Uterus (tissue), 4 donors: ENCODE results near the gene GSE1. TPM values are rescaled to one million over a fixed set of nuclear protein-coding genes. Genes with fewer than 3 reads are reported as not detected.

Experiments
- DNase-seq, 2 donors: peaks; one replicate each; pipeline ENCODE4 v3.0.0-alpha.2; 2019 to 2020
- H3K27ac ChIP-seq, 2 donors: fragments of 200-600 bp; sonication (generic); 1 replicate in 1 of 2; 2 replicates in 1 of 2; pipeline ENCODE4 v1.5.1; 2016 to 2018
- H3K27me3 ChIP-seq, 2 donors: fragments of 200-600 bp; sonication (generic); one replicate each; pipeline ENCODE4 v1.5.1; 2018 to 2019; ENCODE audit warnings: control low read depth in 1 of 2
- H3K36me3 ChIP-seq, 2 donors: fragments of 200-600 bp; sonication (generic); one replicate each; pipeline ENCODE4 v1.5.1; 2019; ENCODE audit warnings: control low read depth in 1 of 2
- H3K4me1 ChIP-seq, 2 donors: fragments of 200-600 bp; sonication (generic); one replicate each; pipeline ENCODE4 v1.5.1; 2018 to 2019; ENCODE audit warnings: control low read depth in 1 of 2
- H3K4me3 ChIP-seq, 2 donors: fragments of 200-600 bp; sonication (generic); 1 replicate in 1 of 2; 2 replicates in 1 of 2; pipeline ENCODE4 v1.5.1; 2018 to 2019; ENCODE audit warnings: mild to moderate bottlenecking in 1 of 2
- H3K9me3 ChIP-seq, 2 donors: fragments of 200-600 bp; sonication (generic); one replicate each; pipeline ENCODE4 v1.5.1; 2019; ENCODE audit warnings: control low read depth in 1 of 2
- POLR2A ChIP-seq, 2 donors: fragments of 450-650 bp; IDR thresholded peaks; one replicate each; pipeline ENCODE4 v1.6.1; 2016; ENCODE audit warnings: antibody characterized with exemption in 2 of 2, mild to moderate bottlenecking in 1 of 2, moderate library complexity in 1 of 2
- intact Hi-C: fragments of 100-400 bp; cut with DNase I; formaldehyde crosslinking; loops from one replicate; pipeline ENCODE4 v1.15.1; 2023; ENCODE audit warnings: low total_unique reads
- total RNA-seq, 4 donors: library from RNA; depleted of rRNA in 3 of 4; stranded (reverse); fragments of >200 nt in 3 of 4; gene quantifications; one replicate each; pipeline versions ENCODE4 v1.1.0 to v1.2.4, GENCODE V29; 2014 to 2023
- TF ChIP-seq, protein P1 (sequence below), 4 experiments: fragments of 200-600 bp in 2 of 4; fragments of 450-650 bp in 2 of 4; sonication (generic) in 2 of 4; IDR thresholded peaks; one replicate each; pipeline ENCODE4 v1.5.1; 2016 to 2019; ENCODE audit warnings: antibody characterized with exemption in 4 of 4, mild to moderate bottlenecking in 2 of 4, moderate library complexity in 1 of 4
- donor health status: DM: yes; HTN: yes; CAD: no.

The GSE1 gene
- total RNA-seq, 4 donors from 2014 or later = 32.6 to 128 (median 73.9) TPM

DNA sequence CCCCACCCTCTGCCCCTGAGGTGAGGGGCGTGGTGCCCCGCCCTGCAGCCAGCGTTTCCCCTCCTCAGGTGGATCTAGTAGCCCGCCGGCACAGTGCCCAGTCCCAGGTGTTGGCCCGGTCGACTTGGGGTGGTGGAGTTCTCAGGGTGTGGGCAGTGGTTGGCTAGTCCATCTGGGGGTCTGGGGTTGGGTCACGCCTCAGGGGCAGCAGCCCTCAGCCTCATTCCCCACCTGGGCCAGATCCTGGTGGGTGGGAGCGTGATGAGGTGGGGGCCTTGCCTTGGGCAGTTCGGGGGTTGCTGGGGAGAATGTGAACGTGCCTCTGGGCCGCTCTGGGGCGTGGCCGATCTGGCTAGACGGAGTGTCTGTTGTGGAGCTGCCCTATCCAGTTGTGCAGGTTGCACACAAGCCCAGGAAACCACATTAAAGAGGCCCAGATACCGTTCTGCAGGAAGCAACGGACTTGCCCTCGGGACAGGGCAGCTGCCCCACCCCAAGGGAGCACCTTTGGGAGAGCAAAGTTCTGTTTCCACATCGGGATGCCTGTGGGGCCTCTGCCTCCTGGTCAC is 32.0 kb downstream of the GSE1 start:
- Histone ChIP-seq H3K4me3 (no peak overlapping the region), H3K36me3 (no peaks in the 10 kb centered on the region), H3K4me1 (no peaks in the 10 kb centered on the region), H3K27me3 (no peaks in the 10 kb centered on the region), H3K9me3 (no peaks in the 10 kb centered on the region), H3K27ac (no peak overlapping the region)
- TF ChIP-seq, protein P1, sequence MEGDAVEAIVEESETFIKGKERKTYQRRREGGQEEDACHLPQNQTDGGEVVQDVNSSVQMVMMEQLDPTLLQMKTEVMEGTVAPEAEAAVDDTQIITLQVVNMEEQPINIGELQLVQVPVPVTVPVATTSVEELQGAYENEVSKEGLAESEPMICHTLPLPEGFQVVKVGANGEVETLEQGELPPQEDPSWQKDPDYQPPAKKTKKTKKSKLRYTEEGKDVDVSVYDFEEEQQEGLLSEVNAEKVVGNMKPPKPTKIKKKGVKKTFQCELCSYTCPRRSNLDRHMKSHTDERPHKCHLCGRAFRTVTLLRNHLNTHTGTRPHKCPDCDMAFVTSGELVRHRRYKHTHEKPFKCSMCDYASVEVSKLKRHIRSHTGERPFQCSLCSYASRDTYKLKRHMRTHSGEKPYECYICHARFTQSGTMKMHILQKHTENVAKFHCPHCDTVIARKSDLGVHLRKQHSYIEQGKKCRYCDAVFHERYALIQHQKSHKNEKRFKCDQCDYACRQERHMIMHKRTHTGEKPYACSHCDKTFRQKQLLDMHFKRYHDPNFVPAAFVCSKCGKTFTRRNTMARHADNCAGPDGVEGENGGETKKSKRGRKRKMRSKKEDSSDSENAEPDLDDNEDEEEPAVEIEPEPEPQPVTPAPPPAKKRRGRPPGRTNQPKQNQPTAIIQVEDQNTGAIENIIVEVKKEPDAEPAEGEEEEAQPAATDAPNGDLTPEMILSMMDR (IDR thresholded peaks at IDR 0.05) = no peak
- TF ChIP-seq POLR2A (IDR thresholded peaks at IDR 0.05) = no peak
- intact Hi-C loops = no loop called here
- DNase-seq = no peak

- TF ChIP-seq POLR2A (IDR thresholded peaks at IDR 0.05) = no peak
- TF ChIP-seq, protein P1 (IDR thresholded peaks at IDR 0.05) = no peak
- H3K36me3 ChIP-seq = no peaks in the 10 kb centered on the region
- intact Hi-C loops = no loop called here
Measured at GRCh38 chr16:85646358-85646907, 33.3 kb downstream of the GSE1 start.

DNA sequence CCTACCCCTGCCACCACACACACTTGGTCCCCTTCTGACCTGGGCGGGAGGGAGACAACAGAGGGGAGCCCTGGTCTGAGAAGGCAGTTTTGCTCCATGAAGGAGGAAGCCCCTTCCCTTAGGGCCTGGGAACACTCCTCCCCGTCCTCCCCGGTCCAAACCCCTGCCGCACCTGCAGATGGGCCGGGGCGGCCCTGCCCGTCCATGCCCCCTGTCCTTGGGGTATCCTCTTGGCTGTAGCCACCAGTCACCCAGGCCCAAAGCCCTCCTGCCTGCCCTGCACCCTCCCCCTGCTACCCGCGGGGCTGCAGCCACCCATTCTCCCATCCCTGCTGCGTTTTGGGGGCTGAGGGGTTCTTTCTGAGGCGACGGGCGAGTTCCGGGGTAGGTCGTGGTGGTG is 33.9 kb downstream of the GSE1 start:
- TF ChIP-seq, protein P1 (IDR thresholded peaks at IDR 0.05) = no peak
- no peak for TF ChIP-seq POLR2A (IDR thresholded peaks at IDR 0.05)
- no peaks in the 10 kb centered on the region for H3K36me3 ChIP-seq
- peaks cover 0 to 10% of the 10 kb centered on the region in 2 donors for H3K4me1 ChIP-seq
- H3K9me3 ChIP-seq = no peaks in the 10 kb centered on the region
- intact Hi-C loops = no loop called here
- H3K4me3 ChIP-seq = no peak overlapping the region
- no peak for DNase-seq
- H3K27me3 ChIP-seq = no peaks in the 10 kb centered on the region
- no peak overlapping the region for H3K27ac ChIP-seq

More at GRCh38 chr16:85646358-85646907, 33.3 kb downstream of the GSE1 start:
- Histone ChIP-seq H3K4me1 (peaks cover 0 to 5% of the 10 kb centered on the region in 2 donors), H3K27ac (no peak overlapping the region), H3K9me3 (no peaks in the 10 kb centered on the region), H3K27me3 (no peaks in the 10 kb centered on the region), H3K4me3 (no peak overlapping the region)
- DNase-seq = no peak

DNA sequence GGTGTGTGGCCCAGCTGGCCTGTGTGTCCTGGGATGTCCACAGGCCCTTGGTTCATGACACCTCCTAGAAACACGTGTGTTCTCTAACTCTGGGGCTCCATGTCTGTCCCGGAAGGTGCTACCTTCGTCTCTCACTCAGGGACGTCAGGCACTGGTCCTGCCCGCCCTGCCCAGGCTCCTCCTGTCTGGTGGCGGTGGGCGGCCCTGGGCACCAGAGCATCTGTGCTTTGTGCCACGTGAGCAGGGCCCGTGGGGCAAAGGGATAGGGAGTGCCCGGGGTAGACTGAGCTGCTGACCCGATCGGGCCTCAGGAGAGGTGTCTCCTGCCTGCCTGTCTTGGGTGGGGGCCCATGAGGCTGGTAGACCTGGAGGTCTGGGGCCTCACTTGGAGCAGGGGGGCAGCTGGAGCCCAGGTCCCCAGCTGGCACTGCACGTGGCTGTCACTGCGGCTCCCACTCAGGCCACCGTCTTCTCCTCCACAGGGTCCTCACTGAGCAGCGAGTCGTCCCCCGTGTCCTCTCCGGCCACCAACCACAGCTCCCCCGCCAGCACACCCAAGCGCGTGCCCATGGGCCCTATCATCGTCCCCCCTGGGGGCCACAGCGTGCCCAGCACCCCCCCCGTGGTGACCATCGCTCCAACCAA is 35.1 kb downstream of the GSE1 start:
- Histone ChIP-seq H3K4me3 (no peak overlapping the region), H3K27me3 (no peaks in the 10 kb centered on the region), H3K9me3 (no peaks in the 10 kb centered on the region), H3K36me3 (no peaks in the 10 kb centered on the region), H3K27ac (no peak overlapping the region), H3K4me1 (peaks cover 0 to 17% of the 10 kb centered on the region in 2 donors)
- no peak for TF ChIP-seq POLR2A (IDR thresholded peaks at IDR 0.05)
- TF ChIP-seq, protein P1 (IDR thresholded peaks at IDR 0.05) = no peak
- intact Hi-C loops = no loop called here
- no peak for DNase-seq

DNA sequence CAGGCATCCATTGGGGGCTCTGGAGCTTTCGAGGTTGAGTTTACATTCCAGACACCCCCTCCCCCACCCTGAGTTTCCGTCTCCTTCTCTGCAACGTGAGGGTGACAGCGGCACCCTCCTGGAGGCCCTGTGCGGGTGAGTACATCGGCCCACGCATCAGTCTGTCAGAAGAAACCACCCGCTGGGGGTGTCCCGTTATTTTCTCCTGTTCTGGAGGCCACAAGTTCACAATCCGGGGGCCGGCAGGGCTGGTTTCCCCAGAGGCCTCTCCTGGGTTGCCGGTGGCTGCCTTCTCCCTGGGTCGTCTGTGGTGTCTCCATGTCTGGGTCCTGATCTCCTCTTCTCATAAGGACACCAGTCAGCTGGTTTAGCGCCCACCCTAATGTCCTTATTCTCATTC is 35.7 kb downstream of the GSE1 start:
- no peak for DNase-seq
- Histone ChIP-seq H3K27ac (no peak overlapping the region), H3K9me3 (no peaks in the 10 kb centered on the region), H3K4me3 (no peak overlapping the region), H3K27me3 (no peaks in the 10 kb centered on the region), H3K36me3 (no peaks in the 10 kb centered on the region), H3K4me1 (peaks cover 0 to 23% of the 10 kb centered on the region in 2 donors)
- intact Hi-C loops = no loop called here
- TF ChIP-seq POLR2A (IDR thresholded peaks at IDR 0.05) = no peak
- TF ChIP-seq, protein P1 (IDR thresholded peaks at IDR 0.05) = no peak
